Vagina (tissue), 2 donors: ENCODE results near the gene DTYMK. TPM values are rescaled to one million over a fixed set of nuclear protein-coding genes. Genes with fewer than 3 reads are reported as not detected.
A peak's percentile ranks its signal among the peaks of the same experiment; 100 is the strongest.

Source experiments
- DNase-seq, 2 donors: peaks; one replicate each; pipeline ENCODE4 v3.0.0-alpha.2; 2017; ENCODE audit errors: extremely low spot score in 2 of 2
- H3K27ac ChIP-seq: fragments of 200-600 bp; sonication (generic); one replicate; pipeline ENCODE4 v1.5.1; 2019
- H3K27me3 ChIP-seq: fragments of 200-600 bp; sonication (generic); one replicate; pipeline ENCODE4 v1.5.1; 2019
- H3K36me3 ChIP-seq, 2 donors: fragments of 200-600 bp; sonication (generic); one replicate each; pipeline ENCODE4 v1.5.1; 2017 to 2019
- H3K4me1 ChIP-seq: fragments of 200-600 bp; sonication (generic); one replicate; pipeline ENCODE4 v1.5.1; 2019
- H3K4me3 ChIP-seq, 2 donors: fragments of 200-600 bp; sonication (generic); 1 replicate in 1 of 2; 2 replicates in 1 of 2; pipeline ENCODE4 v1.5.1; 2016 to 2019
- H3K9me3 ChIP-seq: fragments of 200-600 bp; sonication (generic); one replicate; pipeline ENCODE4 v1.5.1; 2019
- POLR2A ChIP-seq, 2 donors: fragments of 450-650 bp; IDR thresholded peaks; one replicate each; pipeline ENCODE4 v1.6.1; 2017; ENCODE audit warnings: antibody characterized with exemption in 2 of 2, mild to moderate bottlenecking in 2 of 2, moderate library complexity in 2 of 2
- POLR2AphosphoS5 ChIP-seq, 2 donors: sonication (generic); formaldehyde crosslinking; IDR thresholded peaks; one replicate each; pipeline ENCODE4 v1.9.0; 2017; ENCODE audit warnings: antibody characterized with exemption in 2 of 2, mild to moderate bottlenecking in 2 of 2, low read depth in 1 of 2; ENCODE audit not compliant: insufficient read depth in 1 of 2
- intact Hi-C: fragments of 100-400 bp; cut with DNase I; formaldehyde crosslinking; loops from one replicate; pipeline ENCODE4 v1.15.1; 2023
- total RNA-seq: library from RNA; depleted of rRNA; stranded (reverse); fragments of >200 nt; gene quantifications from one replicate; pipeline ENCODE4 v1.2.3, GENCODE V29; 2016
- TF ChIP-seq, protein P1 (sequence below), 3 experiments: fragments of 450-650 bp in 2 of 3; fragments of 200-600 bp in 1 of 3; sonication (generic) in 1 of 3; IDR thresholded peaks; one replicate each; pipeline ENCODE4 v1.5.1; 2017 to 2019; ENCODE audit warnings: antibody characterized with exemption in 3 of 3, mild to moderate bottlenecking in 2 of 3, moderate library complexity in 2 of 3

DTYMK gene
- total RNA-seq, 1 donor from 2014 or later: 14.7 TPM

DNA sequence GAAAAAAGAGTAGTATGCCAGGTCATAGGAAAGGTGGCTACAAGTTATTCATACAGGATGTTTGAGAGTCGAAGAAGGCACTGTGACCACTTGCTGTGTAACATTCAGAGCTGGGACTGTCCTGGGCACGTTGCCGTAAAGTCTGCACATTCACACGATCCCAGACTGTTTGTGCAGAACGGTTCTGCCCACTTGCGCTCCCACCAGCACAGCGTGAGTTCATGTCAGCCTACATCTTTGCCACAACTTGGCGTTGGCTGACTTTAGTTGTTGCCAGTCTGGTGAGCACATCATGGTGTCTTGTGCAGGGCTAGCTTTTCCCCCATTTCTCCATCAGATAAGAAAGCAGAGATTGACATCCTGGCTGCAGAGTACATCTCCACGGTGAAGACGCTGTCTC lies 22.3 kb upstream of the DTYMK start:
- no peak for DNase-seq
- Histone ChIP-seq H3K36me3 (peaks cover 0 to 87% of the 10 kb centered on the region in 2 donors), H3K27ac (no peak overlapping the region), H3K4me3 (no peak overlapping the region), H3K27me3 (no peaks in the 10 kb centered on the region), H3K4me1 (peaks cover under 1% of the 10 kb centered on the region), H3K9me3 (no peaks in the 10 kb centered on the region)
- TF ChIP-seq POLR2AphosphoS5 (IDR thresholded peaks at IDR 0.05; ENCODE audit: insufficient read depth in 1 of 2, low read depth in 1 of 2) (no peak), POLR2A (IDR thresholded peaks at IDR 0.05) (no peak)
- TF ChIP-seq, protein P1, sequence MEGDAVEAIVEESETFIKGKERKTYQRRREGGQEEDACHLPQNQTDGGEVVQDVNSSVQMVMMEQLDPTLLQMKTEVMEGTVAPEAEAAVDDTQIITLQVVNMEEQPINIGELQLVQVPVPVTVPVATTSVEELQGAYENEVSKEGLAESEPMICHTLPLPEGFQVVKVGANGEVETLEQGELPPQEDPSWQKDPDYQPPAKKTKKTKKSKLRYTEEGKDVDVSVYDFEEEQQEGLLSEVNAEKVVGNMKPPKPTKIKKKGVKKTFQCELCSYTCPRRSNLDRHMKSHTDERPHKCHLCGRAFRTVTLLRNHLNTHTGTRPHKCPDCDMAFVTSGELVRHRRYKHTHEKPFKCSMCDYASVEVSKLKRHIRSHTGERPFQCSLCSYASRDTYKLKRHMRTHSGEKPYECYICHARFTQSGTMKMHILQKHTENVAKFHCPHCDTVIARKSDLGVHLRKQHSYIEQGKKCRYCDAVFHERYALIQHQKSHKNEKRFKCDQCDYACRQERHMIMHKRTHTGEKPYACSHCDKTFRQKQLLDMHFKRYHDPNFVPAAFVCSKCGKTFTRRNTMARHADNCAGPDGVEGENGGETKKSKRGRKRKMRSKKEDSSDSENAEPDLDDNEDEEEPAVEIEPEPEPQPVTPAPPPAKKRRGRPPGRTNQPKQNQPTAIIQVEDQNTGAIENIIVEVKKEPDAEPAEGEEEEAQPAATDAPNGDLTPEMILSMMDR (IDR thresholded peaks at IDR 0.05): no peak
- intact Hi-C loops: no loop called here

DNA sequence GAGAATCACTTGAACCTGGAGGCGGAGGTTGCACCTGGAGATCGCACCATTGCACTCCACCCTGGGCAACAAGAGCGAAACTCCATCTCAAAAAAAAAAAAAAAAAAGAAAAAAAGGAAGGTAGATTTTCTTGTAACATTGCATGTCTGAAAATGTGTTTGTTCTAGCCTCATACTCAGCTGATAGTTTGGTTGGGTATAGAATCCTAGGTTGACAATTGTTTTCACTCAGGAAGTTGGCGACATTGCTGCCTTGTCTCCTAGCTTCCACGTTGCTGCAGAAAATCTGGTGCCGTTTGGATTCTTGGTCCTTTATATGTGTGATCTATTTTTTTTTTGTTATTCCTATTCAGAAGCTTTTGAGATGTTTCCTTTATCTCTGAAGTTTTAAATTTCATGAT lies 19.9 kb upstream of the DTYMK start:
- no peak for TF ChIP-seq POLR2AphosphoS5 (IDR thresholded peaks at IDR 0.05; ENCODE audit: insufficient read depth in 1 of 2, low read depth in 1 of 2)
- TF ChIP-seq, protein P1 (IDR thresholded peaks at IDR 0.05): no peak
- no peak for TF ChIP-seq POLR2A (IDR thresholded peaks at IDR 0.05)
- no peak for DNase-seq
- intact Hi-C loops: no loop called here
- Histone ChIP-seq H3K4me3 (no peak overlapping the region), H3K27ac (no peak overlapping the region), H3K36me3 (peaks cover 0 to 64% of the 10 kb centered on the region in 2 donors), H3K4me1 (peaks cover 15% of the 10 kb centered on the region), H3K9me3 (no peaks in the 10 kb centered on the region), H3K27me3 (no peaks in the 10 kb centered on the region)

DNA sequence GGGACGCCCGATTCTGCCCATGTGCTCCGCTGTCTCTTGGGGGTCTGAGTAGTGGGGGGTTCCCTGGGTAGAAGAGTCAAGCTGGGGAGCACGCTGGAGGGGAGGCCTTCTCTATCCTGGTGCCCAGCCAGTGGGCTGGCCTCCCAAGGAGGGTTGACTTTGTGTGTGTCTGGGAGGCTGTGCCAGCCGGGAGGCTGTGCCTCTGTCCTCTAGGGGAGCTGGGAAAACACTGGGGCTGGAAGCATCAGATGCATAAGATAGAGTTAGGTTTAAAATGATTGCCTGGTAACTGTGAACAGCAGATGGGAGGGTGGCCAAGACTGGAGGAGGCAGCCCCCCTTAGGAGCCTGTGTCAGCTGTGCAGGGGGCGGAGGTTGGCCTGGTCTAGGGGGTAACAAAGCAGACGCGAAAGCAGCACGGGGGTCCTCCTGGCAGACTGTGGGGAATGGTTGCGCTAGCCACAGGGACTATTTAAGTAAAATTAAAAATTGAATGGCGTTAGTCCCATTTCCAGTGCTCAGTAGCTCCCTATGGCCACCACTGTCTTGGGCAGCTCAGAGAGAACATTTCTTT lies 16.5 kb upstream of the DTYMK start:
- H3K27me3 ChIP-seq: no peaks in the 10 kb centered on the region
- TF ChIP-seq POLR2A (IDR thresholded peaks at IDR 0.05): no peak
- TF ChIP-seq POLR2AphosphoS5 (IDR thresholded peaks at IDR 0.05; ENCODE audit: insufficient read depth in 1 of 2, low read depth in 1 of 2): no peak
- TF ChIP-seq, protein P1 (IDR thresholded peaks at IDR 0.05): no peak
- H3K9me3 ChIP-seq: no peaks in the 10 kb centered on the region
- H3K4me1 ChIP-seq: peaks cover 23% of the 10 kb centered on the region
- H3K4me3 ChIP-seq: peak overlapping the region; percentile 63 to 86
- H3K36me3 ChIP-seq: peaks cover 0 to 29% of the 10 kb centered on the region in 2 donors
- peak overlapping the region; percentile 85 for H3K27ac ChIP-seq
- intact Hi-C loops: loop anchor here (2.0 kb wide), 1 partner anchor 16 kb away; the partner anchor contains the start of gene DTYMK
- no peak for DNase-seq

DNA sequence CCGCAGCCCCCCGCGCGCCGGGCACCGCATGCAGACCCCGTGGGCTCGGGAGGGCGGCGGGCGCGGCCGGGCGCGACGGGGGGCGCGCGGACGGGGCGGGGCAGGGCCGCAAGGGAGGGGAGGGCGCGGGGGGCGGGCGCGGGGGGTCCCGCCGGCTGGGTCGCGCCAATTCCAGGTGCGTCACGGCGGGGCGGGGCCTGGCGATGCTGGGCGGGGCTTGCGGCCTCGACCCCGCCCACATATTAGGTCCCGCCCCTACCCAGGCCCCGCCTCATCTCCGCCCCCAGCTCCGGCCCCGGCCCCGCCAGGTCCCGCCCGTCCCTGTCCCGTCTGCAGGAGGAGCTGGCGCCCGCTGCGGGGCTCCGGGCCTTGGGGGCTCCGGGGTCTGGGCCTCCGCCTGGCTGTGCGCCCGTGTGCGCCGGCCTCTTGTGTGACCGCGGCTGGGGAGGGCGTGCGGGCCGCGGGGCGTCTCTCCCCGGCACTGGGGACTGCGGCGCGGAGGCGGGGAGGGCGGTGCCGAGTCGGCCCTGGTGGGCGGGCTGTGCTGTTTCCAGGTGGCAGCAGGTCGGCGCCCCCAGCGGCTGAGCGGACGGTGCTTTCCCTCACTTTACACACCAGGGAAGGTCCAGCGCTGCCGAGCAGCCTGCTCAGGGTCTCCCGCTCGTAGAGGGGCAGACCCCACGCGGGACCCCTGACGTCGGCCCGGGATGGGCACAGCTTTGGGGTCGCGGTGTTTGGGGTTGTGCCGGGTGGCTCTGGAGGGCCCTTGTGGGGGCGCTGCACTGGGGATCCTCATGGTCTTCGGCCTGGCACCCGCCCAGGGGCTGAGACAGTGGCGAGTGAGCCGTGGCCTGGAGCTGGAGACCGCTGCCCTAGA lies 15.8 kb upstream of the DTYMK start:
- intact Hi-C loops: loop anchor here (2.0 kb wide), 1 partner anchor 16 kb away; the partner anchor contains the start of gene DTYMK
- Histone ChIP-seq H3K9me3 (no peaks in the 10 kb centered on the region), H3K4me1 (peaks cover 23% of the 10 kb centered on the region), H3K36me3 (peaks cover 0 to 24% of the 10 kb centered on the region in 2 donors), H3K4me3 (peak overlapping the region; percentile 63 to 86), H3K27me3 (no peaks in the 10 kb centered on the region), H3K27ac (peak overlapping the region; percentile 85)
- no peak for DNase-seq
- no peak for TF ChIP-seq POLR2A (IDR thresholded peaks at IDR 0.05)
- TF ChIP-seq, protein P1 (IDR thresholded peaks at IDR 0.05): peak in 2 of 3 experiments; percentile 20 to 29
- TF ChIP-seq POLR2AphosphoS5 (IDR thresholded peaks at IDR 0.05; ENCODE audit: insufficient read depth in 1 of 2, low read depth in 1 of 2): no peak
